Measurements from ENCODE around the gene FAM209B.

DNA sequence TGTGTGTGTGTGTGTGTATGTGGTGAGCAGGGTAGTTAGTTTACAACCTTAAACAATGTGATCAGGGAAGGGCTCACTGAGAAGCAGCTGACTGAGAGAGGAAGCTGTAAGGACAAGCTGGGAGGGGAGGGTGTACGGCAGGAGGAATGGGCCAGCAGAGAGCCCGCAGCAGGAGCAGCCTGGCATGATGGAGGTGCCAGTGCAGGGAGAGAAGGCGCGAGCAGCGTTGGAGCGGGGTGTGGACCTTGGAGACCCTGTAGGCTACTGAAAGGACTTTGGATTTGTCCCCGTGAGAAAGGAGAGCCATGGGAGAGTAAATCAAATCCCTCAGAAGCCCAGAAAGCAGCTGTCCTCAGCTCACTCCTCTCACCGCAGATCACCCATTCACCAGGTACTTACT lies 18.5 kb downstream of the FAM209B start:
- TF ChIP-seq SUZ12 (IDR thresholded peaks at IDR 0.05; ENCODE audit: extremely low read depth, insufficient read depth, insufficient read length) (no peak), YY1 (IDR thresholded peaks at IDR 0.05; ENCODE audit: insufficient read depth, insufficient read length) (no peak), ZNF274 (IDR thresholded peaks at IDR 0.05; ENCODE audit: low read depth, low read length) (no peak)
